CD4-positive, alpha-beta memory T cell (primary cell): ENCODE data around the gene TOMM40. TPM values are rescaled to one million over a fixed set of nuclear protein-coding genes. Genes with fewer than 3 reads are reported as not detected.
A peak's percentile ranks its signal among the peaks of the same experiment; 100 is the strongest.

Experiments used
- CTCF ChIA-PET: fragments of 350-600 bp; sonication (Branson Sonifier 250); formaldehyde crosslinking; loops from one replicate; lab custom pipeline; 2021; ENCODE audit warnings: inconsistent platforms; ENCODE audit not compliant: partially characterized antibody; lab: Charles Lee
- POLR2A ChIA-PET: fragments of 350-600 bp; sonication (Branson Sonifier 250); formaldehyde crosslinking; loops from one replicate; lab custom pipeline; 2021; ENCODE audit not compliant: partially characterized antibody; lab: Charles Lee
- DNase-seq, 5 donors: peaks; one replicate each; pipeline versions ENCODE4 v3.0.0 to v3.0.0-alpha.2; 2020 to 2022; ENCODE audit warnings: mixed read lengths in 1 of 5
- H3K27ac ChIP-seq: one replicate; pipeline ENCODE4 v1.7.0; 2013; ENCODE audit warnings: low read depth, low read length
- H3K27me3 ChIP-seq: 2 replicates; pipeline ENCODE4 v1.7.0; 2013; ENCODE audit warnings: mild to moderate bottlenecking, low read length, moderate library complexity; ENCODE audit not compliant: insufficient read depth
- H3K36me3 ChIP-seq: 2 replicates; pipeline ENCODE4 v1.7.0; 2013; ENCODE audit warnings: mild to moderate bottlenecking, low read length, moderate library complexity; ENCODE audit not compliant: insufficient read depth
- H3K4me1 ChIP-seq: 2 replicates; pipeline ENCODE4 v1.7.0; 2013; ENCODE audit warnings: mild to moderate bottlenecking, low read length, moderate library complexity; ENCODE audit not compliant: insufficient read depth
- H3K4me3 ChIP-seq, 2 donors: one replicate each; pipeline ENCODE4 v1.7.0; 2013; ENCODE audit warnings: low read length in 2 of 2, mild to moderate bottlenecking in 1 of 2
- H3K9me3 ChIP-seq, 2 donors: one replicate each; pipeline ENCODE4 v1.7.0; 2013; ENCODE audit warnings: low read length in 2 of 2, control low read depth in 1 of 2; ENCODE audit not compliant: control insufficient read depth in 1 of 2
- H3K27ac Mint-ChIP-seq, 7 donors: one replicate each; pipeline ENCODE4 v1.8.0; 2020 to 2021; ENCODE audit warnings: mixed read lengths in 7 of 7, mild to moderate bottlenecking in 6 of 7, inconsistent platforms in 3 of 7, moderate library complexity in 3 of 7
- H3K27me3 Mint-ChIP-seq, 2 donors: one replicate each; pipeline ENCODE4 v1.8.0; 2020 to 2021; ENCODE audit warnings: mixed read lengths in 2 of 2
- H3K36me3 Mint-ChIP-seq, 2 donors: one replicate each; pipeline ENCODE4 v1.8.0; 2020 to 2021; ENCODE audit warnings: mixed read lengths in 2 of 2, inconsistent platforms in 1 of 2, mild to moderate bottlenecking in 1 of 2
- H3K4me1 Mint-ChIP-seq, 4 donors: one replicate each; pipeline ENCODE4 v1.8.0; 2020 to 2021; ENCODE audit warnings: mixed read lengths in 4 of 4, mild to moderate bottlenecking in 1 of 4
- H3K4me3 Mint-ChIP-seq, 8 donors: one replicate each; pipeline ENCODE4 v1.8.0; 2020 to 2021; ENCODE audit warnings: mixed read lengths in 8 of 8, mild to moderate bottlenecking in 7 of 8, moderate library complexity in 6 of 8, inconsistent platforms in 3 of 8
- H3K9me3 Mint-ChIP-seq, 8 donors: one replicate each; pipeline ENCODE4 v1.8.0; 2020 to 2021; ENCODE audit warnings: mixed read lengths in 8 of 8, mild to moderate bottlenecking in 5 of 8, inconsistent platforms in 3 of 8, moderate library complexity in 1 of 8
- intact Hi-C: fragments of 100-400 bp; cut with micrococcal nuclease; formaldehyde crosslinking; loops from one replicate; pipeline ENCODE4 v1.15.1; 2023
- polyA plus RNA-seq, 2 donors: library from polyadenylated mRNA; unstranded; fragments of 300-500 nt; fragmentation: Illumina TruSeq; gene quantifications; one replicate each; pipeline ENCODE4 v1.2.3, GENCODE V29; 2021
- total RNA-seq, 2 experiments: library from RNA; stranded (reverse); gene quantifications; one replicate each; pipeline ENCODE4 v1.2.3, GENCODE V29; 2021

TOMM40 gene
- total RNA-seq (10 to 100 TPM; 32.8 to 34.6 TPM), polyA plus RNA-seq (10 to 100 TPM; 30.9 to 43.6 TPM)

DNA sequence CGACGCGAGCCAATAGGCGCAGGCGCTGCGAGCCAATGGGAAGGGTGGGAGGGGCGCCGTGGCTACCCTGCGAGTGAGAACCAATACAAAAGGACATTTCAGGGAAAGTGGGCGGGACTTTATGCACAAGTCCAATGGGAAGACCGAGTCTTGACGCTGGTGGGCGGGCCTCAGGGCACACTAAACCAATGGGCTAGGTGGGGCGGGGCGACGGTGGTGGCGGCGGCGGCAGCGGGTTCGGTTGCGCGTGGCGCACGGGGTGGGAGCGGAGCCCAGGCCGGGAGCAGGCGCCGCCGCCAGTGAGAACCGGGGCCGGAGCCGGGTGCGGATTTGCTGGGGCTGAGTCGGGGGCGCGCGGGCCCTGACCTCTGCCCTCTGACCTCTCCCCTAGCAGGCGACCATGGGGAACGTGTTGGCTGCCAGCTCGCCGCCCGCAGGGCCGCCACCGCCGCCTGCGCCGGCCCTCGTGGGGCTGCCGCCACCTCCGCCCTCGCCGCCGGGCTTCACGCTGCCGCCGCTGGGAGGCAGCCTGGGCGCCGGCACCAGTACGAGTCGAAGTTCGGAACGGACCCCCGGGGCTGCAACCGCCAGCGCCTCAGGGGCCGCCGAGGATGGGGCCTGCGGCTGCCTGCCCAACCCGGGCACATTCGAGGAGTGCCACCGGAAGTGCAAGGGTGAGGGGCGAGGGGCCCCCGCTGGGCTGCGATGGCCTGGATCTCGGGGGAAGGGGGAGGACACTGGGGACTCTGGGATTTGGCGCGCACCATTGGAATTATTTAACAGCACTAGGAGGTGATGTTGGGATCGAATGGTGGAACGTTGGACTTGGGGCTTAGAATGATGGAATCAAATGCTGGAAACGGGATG lies at the start of gene TOMM40:
Gene TOMM40 (plus strand): TSS at position 239 of the 867 bp plus-strand sequence. CDS start 162 bp downstream, at position 401.
- peaks cover 22 to 33% of the 10 kb centered on the region in 2 donors for H3K36me3 Mint-ChIP-seq
- intact Hi-C loops, result loop anchor here (2.0 to 5.0 kb wide), 4 partner anchors 44 to 516 kb away; partner anchors contain the start of genes BCL3, NECTIN2, POLR1G and PPP1R13L
- H3K4me3 ChIP-seq, result peak within 1 kb of the TSS; percentile 62 to 78
- H3K9me3 ChIP-seq, result no peaks in the 10 kb centered on the region
- H3K36me3 ChIP-seq, result peaks cover 29% of the 10 kb centered on the region
- H3K27me3 ChIP-seq, result no peaks in the 10 kb centered on the region
- H3K27ac Mint-ChIP-seq, result peak within 1 kb of the TSS; percentile 83 to 97 (median 95)
- H3K27me3 Mint-ChIP-seq, result no peaks in the 10 kb centered on the region
- peaks cover 22% of the 10 kb centered on the region for H3K4me1 ChIP-seq
- H3K4me1 Mint-ChIP-seq, result peaks cover 19 to 35% (median 28%) of the 10 kb centered on the region in 4 donors
- peak within 1 kb of the TSS; percentile 80 to 95 (median 90) for H3K4me3 Mint-ChIP-seq
- POLR2A ChIA-PET, result interaction anchor here (0.6 to 1.4 kb wide), 9 partner anchors 14 to 972 kb away, joined by 3 to 13 read pairs (median 4); partner anchors contain the start of genes APOE, BLOC1S3, CLPTM1 and PPP1R37
- CTCF ChIA-PET, result no interaction called here
- peaks cover 0 to 6% (median 0%) of the 10 kb centered on the region in 8 donors for H3K9me3 Mint-ChIP-seq
- peak within 1 kb of the TSS; percentile 83 for H3K27ac ChIP-seq
- peak in 1 of 5 donors; percentile 54 for DNase-seq

- ChIA-PET POLR2A (no interaction called here), CTCF (interaction anchor here (1.0 to 3.1 kb wide), 2 partner anchors 61 to 122 kb away, joined by 5 to 16 read pairs; no protein-coding TSS in a partner anchor)
- Histone ChIP-seq H3K27ac (no peak overlapping the region), H3K4me1 (peaks cover 37% of the 10 kb centered on the region), H3K27me3 (peaks cover 9% of the 10 kb centered on the region), H3K4me3 (peak overlapping the region; percentile 34 to 38), H3K9me3 (no peaks in the 10 kb centered on the region), H3K36me3 (no peaks in the 10 kb centered on the region)
- Mint-ChIP-seq H3K9me3 (peaks cover 0 to 4% (median 0%) of the 10 kb centered on the region in 8 donors), H3K27me3 (peaks cover 5 to 7% of the 10 kb centered on the region in 2 donors), H3K4me3 (peak overlapping the region; percentile 85 to 96 (median 90)), H3K27ac (peak overlapping the region; percentile 62 to 95 (median 87)), H3K36me3 (peaks cover 0 to 2% of the 10 kb centered on the region in 2 donors), H3K4me1 (peaks cover 13 to 36% (median 28%) of the 10 kb centered on the region in 4 donors)
- DNase-seq, result no peak
- intact Hi-C loops, result loop anchor here (1.0 kb wide), 3 partner anchors 75 to 156 kb away; no protein-coding TSS in a partner anchor
Measured at GRCh38 chr19:44845286-44845611, 45.8 kb upstream of the TOMM40 start.

GRCh38 chr19:44845612-44846454 lies 45.2 kb upstream of the TOMM40 start, which contains the start of gene NECTIN2:
Gene NECTIN2, plus strand, starts transcription at chr19:44846297. Its CDS starts 229 bp downstream, at chr19:44846526.
- ChIA-PET CTCF (interaction anchor here (0.7 to 3.1 kb wide), 5 partner anchors 11 to 171 kb away, joined by 3 to 16 read pairs (median 4); no protein-coding TSS in a partner anchor), POLR2A (no interaction called here)
- Mint-ChIP-seq H3K9me3 (peaks cover 0 to 4% (median 0%) of the 10 kb centered on the region in 8 donors), H3K4me1 (peaks cover 13 to 36% (median 28%) of the 10 kb centered on the region in 4 donors), H3K27me3 (peaks cover 5 to 7% of the 10 kb centered on the region in 2 donors), H3K36me3 (peaks cover 0 to 2% of the 10 kb centered on the region in 2 donors), H3K4me3 (peak within 1 kb of the TSS; percentile 86 to 96 (median 90)), H3K27ac (peak within 1 kb of the TSS; percentile 72 to 95 (median 87))
- Histone ChIP-seq H3K27me3 (peaks cover 9% of the 10 kb centered on the region), H3K4me1 (peaks cover 37% of the 10 kb centered on the region), H3K4me3 (peak within 1 kb of the TSS; percentile 37 to 38), H3K9me3 (no peaks in the 10 kb centered on the region), H3K27ac (peak within 1 kb of the TSS; percentile 14), H3K36me3 (no peaks in the 10 kb centered on the region)
- peak; percentile 62 to 77 (median 70) for DNase-seq
- intact Hi-C loops, result loop anchor here (1.0 to 2.0 kb wide), 4 partner anchors 45 to 157 kb away; partner anchors contain the start of gene TOMM40

DNA sequence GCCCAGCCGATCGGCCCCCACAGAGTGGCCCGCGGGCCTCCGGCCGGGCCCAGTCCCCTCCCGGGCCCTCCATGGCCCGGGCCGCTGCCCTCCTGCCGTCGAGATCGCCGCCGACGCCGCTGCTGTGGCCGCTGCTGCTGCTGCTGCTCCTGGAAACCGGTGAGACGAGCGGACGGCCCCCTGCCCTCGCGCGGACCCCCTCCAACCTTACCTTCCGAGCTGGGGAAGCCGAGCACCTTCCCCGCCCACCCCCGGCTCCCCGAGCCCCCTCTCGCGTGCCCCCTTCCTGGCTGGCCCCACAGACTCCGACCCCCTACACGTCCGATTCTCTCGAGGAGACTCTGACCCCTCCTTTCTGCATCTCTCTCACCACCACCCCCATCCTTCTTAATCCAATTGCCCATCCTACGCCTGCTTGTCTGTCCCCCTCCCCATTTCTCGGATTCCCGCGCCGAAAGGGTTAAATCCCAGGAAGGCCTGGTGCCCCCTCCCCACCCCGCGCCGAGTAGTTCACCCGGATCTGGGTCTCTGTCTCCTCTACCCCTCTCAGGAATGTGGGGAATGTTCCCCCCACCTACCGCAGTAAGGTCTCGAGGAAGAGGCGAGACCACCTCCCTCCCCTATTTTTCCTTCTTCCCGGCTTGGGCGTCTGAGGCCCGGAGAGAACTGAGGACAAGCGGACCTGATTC lies 44.5 kb upstream of the TOMM40 start:
- H3K4me3 ChIP-seq, result peak overlapping the region in 1 of 2 donors; percentile 37
- ChIA-PET POLR2A (no interaction called here), CTCF (interaction anchor here (0.8 to 3.1 kb wide), 4 partner anchors 10 to 172 kb away, joined by 3 to 16 read pairs (median 4); no protein-coding TSS in a partner anchor)
- Mint-ChIP-seq H3K27ac (peak overlapping the region in 6 of 7 donors; percentile 57 to 90 (median 74)), H3K27me3 (peaks cover 5 to 7% of the 10 kb centered on the region in 2 donors), H3K4me1 (peaks cover 13 to 36% (median 24%) of the 10 kb centered on the region in 4 donors), H3K36me3 (peaks cover 0 to 2% of the 10 kb centered on the region in 2 donors), H3K9me3 (peaks cover 0 to 4% (median 0%) of the 10 kb centered on the region in 8 donors), H3K4me3 (peak overlapping the region; percentile 75 to 91 (median 88))
- peak overlapping the region; percentile 14 for H3K27ac ChIP-seq
- no peaks in the 10 kb centered on the region for H3K36me3 ChIP-seq
- intact Hi-C loops, result loop anchor here (2.0 kb wide), 1 partner anchor 44 kb away; the partner anchor contains the start of gene TOMM40
- H3K27me3 ChIP-seq, result peaks cover 9% of the 10 kb centered on the region
- DNase-seq, result no peak
- H3K4me1 ChIP-seq, result peaks cover 31% of the 10 kb centered on the region
- H3K9me3 ChIP-seq, result no peaks in the 10 kb centered on the region

DNA sequence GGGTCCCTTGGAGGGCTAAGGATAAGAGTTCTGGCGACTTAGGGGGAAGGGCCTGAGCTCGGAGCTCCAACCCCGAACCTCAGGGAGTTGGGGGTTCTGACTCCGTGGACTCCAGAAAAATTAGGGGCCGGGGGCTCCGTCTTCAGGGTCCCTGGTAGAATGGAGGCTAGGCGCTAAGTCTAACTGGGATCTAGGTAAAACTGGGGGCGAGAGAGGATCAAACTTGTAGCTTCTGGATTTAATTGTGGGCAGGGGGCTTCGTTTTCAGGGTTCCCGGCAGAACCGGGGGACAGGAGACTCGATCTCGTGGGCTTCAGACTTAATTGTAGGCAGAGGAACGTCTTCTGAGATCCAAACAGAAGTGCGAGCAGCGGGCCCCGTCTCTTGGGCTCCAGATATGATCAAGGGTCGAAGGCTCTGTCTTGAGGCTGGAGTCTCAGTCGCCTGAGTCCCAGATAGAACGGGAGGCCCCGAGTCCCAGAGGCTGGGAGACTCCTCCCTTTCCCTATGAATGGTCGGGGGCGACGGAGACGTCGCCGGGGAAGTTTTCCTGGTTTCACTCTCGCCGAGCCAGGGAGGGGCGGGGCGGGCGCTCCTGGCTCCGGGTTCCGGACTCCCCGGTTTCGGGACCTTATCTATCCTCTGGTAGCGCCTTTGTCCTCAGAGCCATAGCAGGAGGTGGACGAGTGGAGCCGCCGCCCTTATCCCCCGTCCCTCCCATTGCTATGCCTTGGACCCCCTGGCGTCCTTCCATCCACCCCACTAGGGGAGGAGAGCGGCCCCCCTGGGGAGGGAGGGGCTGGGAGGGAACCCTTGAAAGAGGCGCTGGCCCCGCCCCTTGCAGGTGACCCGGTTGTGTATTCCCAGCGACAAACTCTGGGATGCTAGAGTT lies 43.7 kb upstream of the TOMM40 start:
- no peak for DNase-seq
- Mint-ChIP-seq H3K4me3 (peak overlapping the region; percentile 75 to 91 (median 88)), H3K9me3 (peaks cover 0 to 4% (median 0%) of the 10 kb centered on the region in 8 donors), H3K27me3 (peaks cover 5 to 7% of the 10 kb centered on the region in 2 donors), H3K27ac (peak overlapping the region in 6 of 7 donors; percentile 38 to 90 (median 78)), H3K4me1 (peaks cover 13 to 36% (median 24%) of the 10 kb centered on the region in 4 donors), H3K36me3 (peaks cover 0 to 2% of the 10 kb centered on the region in 2 donors)
- ChIA-PET CTCF (interaction anchor here (0.8 to 3.1 kb wide), 2 partner anchors 51 to 64 kb away, joined by 3 to 16 read pairs; no protein-coding TSS in a partner anchor), POLR2A (no interaction called here)
- no peaks in the 10 kb centered on the region for H3K9me3 ChIP-seq
- H3K27me3 ChIP-seq, result peaks cover 9% of the 10 kb centered on the region
- H3K4me1 ChIP-seq, result peaks cover 31% of the 10 kb centered on the region
- intact Hi-C loops, result loop anchor here (2.0 kb wide), 1 partner anchor 43 kb away; the partner anchor contains the start of gene TOMM40
- H3K4me3 ChIP-seq, result peak overlapping the region in 1 of 2 donors; percentile 37
- H3K27ac ChIP-seq, result no peak overlapping the region
- H3K36me3 ChIP-seq, result no peaks in the 10 kb centered on the region
